SK-N-SH treated with all-trans-retinoic acid at 6 μM for 48 hours (cell line): ENCODE measurements around the gene ZNF768.

Experiments used
- ATAC-seq: fragments of 200-7000 bp; cut with Tn5 transposase; 3 replicates; pipeline ENCODE4 v1.9.1; 2020; ENCODE audit warnings: mild to moderate bottlenecking, moderate library complexity
- CREB5 ChIP-seq: fragments of 250-450 bp; sonication (Bioruptor Pico); IDR thresholded peaks from 2 replicates; pipeline ENCODE4 v1.5.1; 2020; ENCODE audit warnings: low read depth, mild to moderate bottlenecking, moderate library complexity
- CSDC2 ChIP-seq: fragments of 250-450 bp; sonication (Bioruptor Pico); IDR thresholded peaks from 2 replicates; pipeline ENCODE4 v1.5.0; 2020; ENCODE audit warnings: mild to moderate bottlenecking, moderate library complexity
- CSRNP3 ChIP-seq: fragments of 250-450 bp; sonication (Bioruptor Pico); IDR thresholded peaks from 2 replicates; pipeline ENCODE4 v1.5.1; 2021; ENCODE audit warnings: mild to moderate bottlenecking, moderate library complexity
- ESRRG ChIP-seq: fragments of 250-450 bp; sonication (Bioruptor Pico); IDR thresholded peaks from 2 replicates; pipeline ENCODE4 v1.6.1; 2021; ENCODE audit warnings: mild to moderate bottlenecking
- GLIS3 ChIP-seq: fragments of 250-450 bp; sonication (Bioruptor Pico); IDR thresholded peaks from 2 replicates; pipeline ENCODE4 v1.5.0; 2020; ENCODE audit warnings: mild to moderate bottlenecking, moderate library complexity
- ISL1 ChIP-seq: fragments of 250-450 bp; sonication (Bioruptor Pico); IDR thresholded peaks from 2 replicates; pipeline ENCODE4 v2.1.2; 2022; ENCODE audit warnings: mild to moderate bottlenecking, moderate library complexity
- OSR1 ChIP-seq: fragments of 250-450 bp; sonication (Bioruptor Pico); IDR thresholded peaks from 2 replicates; pipeline ENCODE4 v1.8.0; 2022; ENCODE audit warnings: moderate library complexity, mild to moderate bottlenecking, inconsistent platforms
- POU6F1 ChIP-seq: fragments of 250-450 bp; sonication (Bioruptor Pico); IDR thresholded peaks from 2 replicates; pipeline ENCODE4 v1.8.0; 2021; ENCODE audit warnings: low read depth, mild to moderate bottlenecking, moderate library complexity, borderline replicate concordance
- PPARA ChIP-seq: fragments of 250-450 bp; sonication (Bioruptor Pico); IDR thresholded peaks from 2 replicates; pipeline ENCODE4 v1.5.0; 2020; ENCODE audit warnings: mild to moderate bottlenecking, borderline replicate concordance
- RARB ChIP-seq: fragments of 250-450 bp; sonication (Bioruptor Pico); IDR thresholded peaks from 2 replicates; pipeline ENCODE4 v1.8.0; 2021; ENCODE audit warnings: mild to moderate bottlenecking, moderate library complexity
- SNAI2 ChIP-seq: fragments of 250-450 bp; sonication (Bioruptor Pico); IDR thresholded peaks from 2 replicates; pipeline ENCODE4 v1.5.0; 2020; ENCODE audit warnings: mild to moderate bottlenecking, moderate library complexity
- TCF4 ChIP-seq: fragments of 250-450 bp; sonication (Bioruptor Pico); IDR thresholded peaks from 2 replicates; pipeline ENCODE4 v1.8.0; 2021; ENCODE audit warnings: mild to moderate bottlenecking, moderate library complexity, borderline replicate concordance
- TSHZ2 ChIP-seq: fragments of 250-450 bp; sonication (Bioruptor Pico); IDR thresholded peaks from 2 replicates; pipeline ENCODE4 v1.5.0; 2020; ENCODE audit warnings: mild to moderate bottlenecking, moderate library complexity
- ZFP3 ChIP-seq: fragments of 250-450 bp; sonication (Bioruptor Pico); IDR thresholded peaks from 2 replicates; pipeline ENCODE4 v1.5.0; 2020; ENCODE audit warnings: mild to moderate bottlenecking, moderate library complexity
- ZNF70 ChIP-seq: fragments of 450-650 bp; formaldehyde crosslinking; IDR thresholded peaks from 2 replicates; pipeline ENCODE4 v1.5.0; 2020; ENCODE audit warnings: mild to moderate bottlenecking, moderate library complexity
- ZNF8 ChIP-seq: fragments of 450-650 bp; formaldehyde crosslinking; IDR thresholded peaks from 2 replicates; pipeline ENCODE4 v1.5.0; 2020; ENCODE audit warnings: mild to moderate bottlenecking, moderate library complexity

ZNF768 gene

GRCh38 chr16:30571445-30572322, 45.3 kb upstream of the ZNF768 start, which contains the start of gene ZNF688:
Gene ZNF688, minus strand, starts transcription at chr16:30571714. Its CDS starts 85 bp downstream, at chr16:30571629.
- peak; percentile 92 for ATAC-seq
- TF ChIP-seq ZNF70 (CRISPR knock-in tag) = 0 out of 2 replicates have a peak, but pooled peaks have one; percentile 4
- TF ChIP-seq RARB = no peak
- no peak for TF ChIP-seq ISL1 (CRISPR knock-in tag)
- TF ChIP-seq CSDC2 (CRISPR knock-in tag) = 0 out of 2 replicates have a peak, but pooled peaks have one; percentile 14
- TF ChIP-seq OSR1 (CRISPR knock-in tag) = no peak
- 0 out of 2 replicates have a peak, but pooled peaks have one; percentile 31 for TF ChIP-seq TSHZ2 (CRISPR knock-in tag)
- TF ChIP-seq ZNF8 (CRISPR knock-in tag) = peak; percentile 28; the same call in 1 of the 2 replicates
- TF ChIP-seq, all 23 proteins: peak for 4

GRCh38 chr16:30570636-30571444, 44.5 kb upstream of the ZNF768 start:
- TF ChIP-seq CSRNP3 (CRISPR knock-in tag) (no peak), ISL1 (CRISPR knock-in tag) (no peak), RARB (no peak), CSDC2 (CRISPR knock-in tag) (no peak), PPARA (CRISPR knock-in tag) (no peak)
- TF ChIP-seq, all 23 proteins: peak for 0

GRCh38 chr16:30569746-30570635, 43.6 kb upstream of the ZNF768 start:
- ATAC-seq = no peak

More at GRCh38 chr16:30570636-30571444, 44.5 kb upstream of the ZNF768 start:
- peak; percentile 13 for ATAC-seq

More at GRCh38 chr16:30569746-30570635, 43.6 kb upstream of the ZNF768 start:
- TF ChIP-seq POU6F1 = no peak
- no peak for TF ChIP-seq CSRNP3 (CRISPR knock-in tag)
- no peak for TF ChIP-seq OSR1 (CRISPR knock-in tag)
- no peak for TF ChIP-seq TSHZ2 (CRISPR knock-in tag)
- no peak for TF ChIP-seq ZNF70 (CRISPR knock-in tag)
- no peak for TF ChIP-seq CREB5
- no peak for TF ChIP-seq SNAI2
- no peak for TF ChIP-seq GLIS3 (CRISPR knock-in tag)
- TF ChIP-seq ESRRG (CRISPR knock-in tag) = no peak
- TF ChIP-seq TCF4 (CRISPR knock-in tag) = no peak
- TF ChIP-seq ZFP3 (CRISPR knock-in tag) = no peak
- no peak for TF ChIP-seq CSDC2 (CRISPR knock-in tag)
- TF ChIP-seq RARB = no peak
- TF ChIP-seq ZNF8 (CRISPR knock-in tag) = no peak
